Epidermal melanocyte (primary cell): ENCODE results near the gene COL26A1.
A peak's percentile ranks its signal among the peaks of the same experiment; 100 is the strongest.

Experiments used
- DNase-seq: peaks from one replicate; pipeline ENCODE4 v3.0.0; 2011; ENCODE audit warnings: low spot score; ENCODE audit not compliant: insufficient read length

The COL26A1 gene

DNA sequence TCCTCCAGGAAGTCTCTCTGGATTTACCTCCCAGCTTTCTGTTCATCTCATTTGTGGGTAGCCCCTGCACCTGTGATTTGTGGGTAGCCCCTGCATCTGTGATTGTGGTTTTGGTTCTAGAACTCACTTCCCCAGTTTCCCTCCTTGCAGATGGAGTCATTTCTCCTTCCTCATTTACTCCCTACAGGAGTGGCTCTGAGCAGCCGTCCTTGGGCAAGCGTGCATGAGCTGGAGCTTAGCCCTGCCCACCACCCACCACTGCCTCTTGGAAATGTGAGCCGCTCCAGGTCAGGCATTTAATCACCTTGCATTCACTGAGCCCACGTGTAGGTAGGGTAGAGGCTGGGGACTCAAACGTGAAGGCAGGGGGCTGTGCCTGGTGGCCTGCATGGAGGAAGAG lies 8.2 kb downstream of the COL26A1 start:
- peak; percentile 13 for DNase-seq

DNA sequence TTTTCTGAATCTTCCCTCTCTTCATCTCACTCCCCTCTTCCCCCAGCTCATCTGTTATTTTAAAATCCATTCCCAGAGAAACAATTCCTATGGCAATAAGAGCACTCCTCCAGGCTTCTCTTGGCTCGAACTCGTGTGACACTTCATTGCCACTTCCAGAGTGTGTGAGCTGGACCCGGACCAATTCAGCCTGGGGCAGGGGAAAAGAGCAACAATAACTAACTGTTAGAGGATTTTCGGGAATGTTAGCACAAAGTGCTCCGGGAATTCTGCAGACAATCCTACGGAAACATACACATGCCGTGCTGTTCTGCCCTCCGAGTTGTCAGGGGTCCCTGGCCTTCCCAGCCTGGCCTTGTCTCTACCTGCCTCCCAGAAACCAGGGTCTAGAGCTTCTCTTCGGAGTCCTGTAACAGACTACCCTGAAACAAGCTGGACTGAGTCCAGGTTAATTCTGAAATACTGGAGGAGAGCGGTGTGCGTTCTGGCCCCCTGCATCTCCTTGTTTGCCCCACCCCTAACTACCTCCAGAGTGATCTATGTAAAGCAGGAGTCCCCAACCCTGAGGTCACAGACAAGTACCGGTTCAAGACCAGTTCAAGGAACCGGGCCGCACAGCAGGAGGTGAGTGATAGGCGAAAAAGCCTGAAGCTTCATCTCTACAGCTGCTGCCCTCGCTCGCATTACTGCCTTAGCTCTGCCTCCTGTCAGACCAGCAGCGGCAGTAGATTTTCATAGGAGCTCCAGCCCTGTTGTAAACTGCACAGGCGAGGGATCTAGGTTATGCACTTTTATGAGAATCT lies 11.3 kb downstream of the COL26A1 start:
- peak; percentile 71 for DNase-seq

DNA sequence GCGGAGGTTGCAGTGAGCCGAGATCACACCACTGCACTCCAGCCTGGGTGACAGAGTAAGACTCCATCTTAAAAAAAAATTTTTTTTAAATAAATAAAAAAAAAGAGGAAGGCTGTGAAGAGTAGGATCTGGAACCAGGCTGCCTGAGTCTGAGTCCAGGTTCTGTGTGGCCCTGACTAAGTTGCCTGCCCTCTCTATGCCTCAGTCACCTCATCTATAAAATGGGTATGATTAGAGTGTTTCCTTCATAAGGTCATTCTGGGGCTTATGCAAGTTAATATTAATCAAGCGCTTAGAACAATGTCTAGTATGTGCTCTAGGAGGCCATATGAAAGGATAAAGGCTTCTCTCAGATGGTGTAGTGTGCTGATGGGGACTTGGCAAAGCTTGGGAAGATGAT lies 12.3 kb downstream of the COL26A1 start:
- DNase-seq, result no peak

DNA sequence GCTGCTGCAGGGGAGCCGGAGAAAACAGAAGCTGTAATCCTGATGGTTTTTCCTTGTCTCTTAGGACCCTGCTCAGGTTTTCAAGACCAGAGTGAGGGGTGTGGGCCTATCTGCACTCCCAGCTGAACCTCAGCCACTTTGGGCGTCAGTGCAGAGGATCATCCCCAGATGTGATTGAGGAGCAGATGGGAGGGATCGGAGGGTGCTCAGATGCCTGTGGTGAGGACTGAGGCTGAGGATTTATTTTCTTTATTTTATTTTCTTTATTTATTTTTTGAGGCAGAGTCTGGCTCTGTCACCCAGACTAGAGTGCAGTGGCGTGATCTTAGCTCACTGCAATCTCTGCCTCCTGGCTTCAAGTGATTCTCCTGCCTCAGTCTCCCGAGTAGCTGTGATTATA lies 13.9 kb downstream of the COL26A1 start:
- no peak for DNase-seq

DNA sequence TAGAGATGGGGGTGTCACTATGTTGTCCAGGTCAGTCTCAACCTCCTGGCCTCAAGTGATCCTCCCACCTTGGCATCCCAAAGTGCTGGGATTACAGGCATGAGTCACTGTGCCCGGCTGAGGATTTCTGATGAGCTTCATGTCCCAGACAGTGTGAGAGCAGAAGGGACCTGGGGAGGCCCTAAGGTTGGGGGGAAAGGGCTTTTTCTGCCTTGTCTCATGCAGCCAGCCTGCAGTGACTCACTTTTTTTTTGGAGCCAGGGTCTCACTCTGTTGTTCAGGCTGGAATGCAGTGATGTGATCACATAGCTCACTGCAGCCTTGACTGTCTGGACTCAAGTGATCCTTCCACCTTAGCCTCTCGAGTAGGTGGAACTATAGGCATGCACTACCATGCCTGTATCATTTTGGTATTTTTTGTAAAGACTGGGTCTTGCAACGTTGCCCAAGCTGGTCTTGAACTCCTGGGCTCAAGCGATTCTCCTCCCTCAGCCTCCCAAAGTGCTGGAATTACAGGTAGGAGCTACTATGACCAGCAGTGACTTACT lies 14.6 kb downstream of the COL26A1 start:
- no peak for DNase-seq

DNA sequence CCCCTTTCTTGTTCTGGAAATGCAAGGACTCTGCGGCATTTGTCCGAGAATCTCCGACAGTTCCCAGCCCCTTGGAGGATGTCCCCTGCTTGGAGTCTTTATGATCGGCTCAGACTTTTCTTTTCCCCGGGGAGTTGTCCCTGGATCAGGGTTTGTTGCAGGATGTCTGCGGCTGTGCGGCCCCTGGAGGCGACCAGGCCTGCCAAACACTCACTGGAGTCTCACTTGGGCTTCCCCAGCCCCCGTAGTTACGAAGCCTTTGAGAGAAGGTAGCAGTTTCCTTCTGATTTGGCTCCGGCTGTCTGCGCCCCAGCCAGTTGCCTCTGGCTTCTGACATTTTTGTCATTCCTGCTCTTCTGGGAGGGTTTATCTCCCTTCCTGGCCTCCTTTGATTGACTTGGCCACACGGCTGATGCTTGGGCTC lies 16.1 kb downstream of the COL26A1 start:
- no peak for DNase-seq

DNA sequence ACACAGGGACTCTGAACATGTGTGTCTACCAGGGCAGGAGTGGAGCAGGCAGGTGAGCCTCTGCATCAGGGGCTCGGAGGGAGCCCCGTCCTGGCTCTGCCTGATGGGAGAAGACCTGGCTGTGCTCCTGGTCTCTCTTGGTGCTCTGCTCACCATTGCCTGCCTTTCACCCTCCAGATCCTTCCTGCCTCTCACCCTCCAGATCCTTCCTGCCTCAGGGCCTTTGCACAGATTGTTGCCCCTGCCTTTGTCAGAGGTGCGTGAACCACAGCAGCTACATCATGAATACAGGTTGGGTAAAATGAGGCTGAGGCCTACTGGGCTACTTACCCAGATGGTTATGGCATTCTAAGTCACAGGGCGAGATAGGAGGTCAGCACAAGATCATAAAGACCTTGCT lies 16.6 kb downstream of the COL26A1 start:
- DNase-seq, result no peak

DNA sequence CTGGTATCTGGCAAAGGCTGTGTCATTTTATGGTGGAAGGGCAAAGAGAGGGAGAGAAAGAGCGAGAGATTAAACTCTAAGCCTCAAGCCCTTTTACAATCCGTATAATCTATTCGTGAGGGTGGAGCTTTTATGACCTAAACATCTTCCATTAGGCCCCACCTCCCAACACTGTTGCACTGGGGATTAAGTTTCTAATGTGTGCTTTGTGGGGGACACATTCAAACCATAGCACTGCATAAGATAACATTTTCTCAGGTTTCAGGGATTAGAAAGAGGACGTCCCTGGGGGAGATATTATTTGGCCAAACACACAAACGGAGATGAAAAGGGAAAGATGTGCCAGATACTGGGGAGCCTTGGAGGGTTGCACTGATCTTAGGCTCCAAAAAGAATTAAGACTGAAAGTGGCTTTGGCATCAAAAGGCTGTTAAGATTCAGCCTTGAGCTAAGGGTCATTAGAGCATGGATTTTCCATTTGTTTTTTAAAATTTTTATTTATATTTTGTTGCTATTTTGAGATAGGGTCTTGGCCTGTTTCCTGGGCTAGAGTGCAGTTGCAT lies 19.0 kb downstream of the COL26A1 start:
- DNase-seq, result no peak

DNA sequence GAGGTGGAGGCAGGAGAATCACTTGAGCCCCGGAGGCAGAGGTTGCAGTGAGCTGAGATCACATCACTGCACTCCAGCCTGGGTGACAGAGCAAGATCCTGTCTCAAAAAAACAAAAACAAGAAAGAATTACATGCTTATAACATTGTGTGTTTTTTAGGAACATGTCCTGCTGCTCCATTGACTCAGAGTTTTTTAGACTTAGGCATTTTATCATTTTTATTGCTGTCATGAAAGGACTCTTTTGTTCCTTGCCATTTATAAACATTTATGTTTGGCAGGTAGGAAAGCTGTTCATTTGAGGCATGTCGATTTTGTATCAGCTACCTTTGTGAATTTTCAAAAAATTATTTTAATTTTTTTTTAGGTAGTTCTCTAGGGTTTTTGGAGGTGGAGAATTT lies 20.3 kb downstream of the COL26A1 start:
- no peak for DNase-seq

DNA sequence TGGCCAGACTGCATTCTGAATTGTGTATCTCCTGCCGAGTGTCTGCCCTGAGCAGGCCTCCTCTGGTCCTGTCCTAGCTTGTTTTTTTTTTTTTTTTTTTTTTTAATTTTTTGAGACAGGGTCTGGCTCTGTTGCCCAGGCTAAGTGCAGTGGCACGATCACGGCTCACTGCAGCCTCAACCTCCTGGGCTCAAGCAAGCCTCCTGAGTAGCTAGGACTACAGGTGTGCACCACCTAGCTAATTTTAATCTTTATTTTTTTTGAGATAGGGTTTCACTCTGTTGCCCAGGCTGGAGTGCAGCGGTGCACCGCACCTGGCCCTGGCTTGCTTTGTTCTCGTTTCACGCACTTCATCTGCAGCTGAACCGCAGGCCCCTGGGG lies 23.5 kb downstream of the COL26A1 start:
- DNase-seq, result no peak

DNA sequence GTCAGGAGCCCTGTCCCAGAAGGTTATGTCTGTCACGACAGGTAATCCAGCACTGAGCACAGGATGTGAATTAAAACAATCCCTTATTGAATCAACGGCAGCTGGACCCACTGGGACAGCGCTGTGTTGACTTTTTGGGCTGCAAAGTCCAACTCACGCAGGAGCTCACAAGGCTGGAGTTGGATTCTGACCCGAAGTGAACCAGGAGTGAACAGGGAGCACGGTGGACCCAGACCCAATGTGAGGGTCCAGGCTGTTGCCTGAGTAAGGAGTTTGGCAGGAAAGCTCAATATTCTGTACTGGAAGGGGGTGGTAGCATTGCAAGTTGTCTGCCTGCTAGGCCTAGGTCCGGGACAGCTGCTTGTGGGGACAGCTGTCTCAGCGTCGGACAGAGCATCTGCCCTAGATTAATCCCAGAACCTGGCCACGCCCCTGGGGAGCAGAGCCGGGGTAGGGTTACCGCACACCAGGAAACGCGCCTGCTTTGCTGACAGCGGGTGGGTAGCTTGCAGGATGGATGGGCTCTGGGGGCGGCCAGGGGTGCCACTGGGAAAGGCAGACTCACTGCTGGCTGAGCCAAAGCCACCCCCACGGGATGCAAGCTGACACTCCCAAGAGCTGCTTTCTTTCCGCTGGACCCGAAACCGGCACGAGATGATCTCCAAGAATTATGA lies 24.0 kb downstream of the COL26A1 start:
- no peak for DNase-seq

DNA sequence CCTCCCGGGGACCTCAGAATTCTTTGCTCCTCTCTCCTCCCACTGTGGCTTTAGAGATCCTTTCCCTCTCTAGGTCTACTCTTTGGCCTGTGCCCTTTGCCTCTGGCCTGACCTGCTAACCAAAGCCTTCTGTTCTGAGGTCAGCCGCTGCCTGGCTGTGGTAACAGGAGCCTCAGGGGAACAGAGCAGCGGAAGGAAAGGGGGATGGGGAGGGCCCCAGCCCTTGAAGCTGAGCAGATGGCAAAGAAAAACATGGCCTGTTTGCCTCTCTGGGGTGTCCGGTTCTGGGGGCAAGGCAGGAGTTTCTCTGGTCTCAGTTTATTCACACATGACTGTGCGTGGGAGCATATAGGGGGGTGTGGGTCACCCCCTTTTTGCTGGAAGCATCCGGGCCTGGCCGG lies 28.2 kb downstream of the COL26A1 start:
- peak; percentile 65 for DNase-seq

DNA sequence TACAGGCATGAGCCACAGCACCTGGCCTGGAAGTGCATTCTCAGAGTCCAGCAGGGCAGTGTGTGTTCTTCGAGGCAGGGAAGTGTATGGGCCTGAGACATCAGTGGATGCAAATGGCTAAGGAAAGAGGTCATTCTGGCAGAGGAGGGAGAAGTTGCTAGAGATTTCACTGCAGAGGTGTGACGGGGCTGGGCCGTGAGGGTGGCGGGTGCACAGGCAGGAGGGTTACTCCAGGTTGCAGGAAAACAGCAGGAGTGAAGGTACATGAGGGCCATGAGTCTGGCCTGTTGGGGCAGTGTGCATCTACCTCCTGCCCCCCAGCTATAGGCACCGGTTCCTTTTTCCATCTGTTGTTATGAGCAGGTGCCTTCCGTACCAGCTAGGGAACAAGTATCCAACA lies 29.3 kb downstream of the COL26A1 start:
- DNase-seq, result no peak

DNA sequence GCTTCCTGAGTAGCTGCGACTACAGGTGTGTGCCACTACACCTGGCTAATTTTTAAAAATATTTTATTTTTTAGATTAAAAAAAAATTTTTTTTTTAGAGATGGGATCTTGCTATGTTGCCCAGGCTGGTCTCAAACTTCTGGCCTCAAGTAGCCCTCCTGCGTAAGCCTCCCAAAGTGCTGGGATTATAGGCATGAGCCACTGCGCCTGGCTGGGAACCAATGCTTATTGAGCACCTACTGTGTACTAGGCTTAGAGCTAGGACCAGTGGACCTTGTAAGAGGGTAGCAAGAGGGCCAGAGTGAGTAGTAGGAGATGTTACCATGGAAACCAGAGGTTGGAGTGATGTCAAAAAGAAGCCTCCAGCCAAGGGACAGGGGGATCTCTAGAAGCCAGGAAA lies 31.2 kb downstream of the COL26A1 start:
- no peak for DNase-seq

DNA sequence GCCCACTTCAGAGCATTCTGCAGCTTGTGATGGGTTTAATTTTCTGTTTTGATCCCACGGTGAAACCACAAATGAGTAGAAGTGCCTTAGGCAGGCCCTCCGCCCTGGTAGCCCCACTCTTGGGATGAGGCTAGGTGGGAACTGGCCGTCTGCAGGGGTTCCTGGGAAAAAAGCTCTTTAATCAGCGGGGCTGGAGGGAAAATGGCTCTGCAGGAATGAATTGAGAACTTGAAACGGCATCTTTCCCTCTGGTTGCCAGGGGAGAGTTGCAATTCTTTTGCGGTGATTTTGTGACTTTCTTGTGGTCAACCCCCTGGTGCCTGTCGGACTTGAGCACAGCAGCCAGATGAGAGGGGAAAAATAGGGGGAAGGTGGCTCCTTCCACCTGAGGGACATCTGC lies 32.7 kb downstream of the COL26A1 start:
- DNase-seq, result no peak

DNA sequence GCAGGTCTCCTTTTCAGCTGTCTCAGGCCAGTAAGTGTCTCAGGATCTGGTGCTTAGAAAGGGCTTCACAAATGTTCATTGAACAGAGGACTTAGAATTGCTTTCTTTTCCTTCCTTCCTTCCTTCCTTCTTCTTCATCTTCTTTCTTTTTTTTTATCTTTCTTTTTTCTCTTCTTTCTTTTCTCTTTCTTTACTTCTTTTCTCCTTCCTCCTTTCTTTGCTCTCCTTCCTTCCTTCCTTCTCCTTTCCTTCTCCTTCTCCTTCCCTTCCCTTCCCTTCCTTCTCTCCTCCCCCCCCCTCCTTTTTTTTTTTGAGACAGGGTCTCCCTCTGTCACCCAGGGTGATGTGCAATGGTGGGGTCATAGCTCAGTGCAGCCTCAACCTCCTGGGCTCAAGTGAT lies 34.6 kb downstream of the COL26A1 start:
- no peak for DNase-seq

DNA sequence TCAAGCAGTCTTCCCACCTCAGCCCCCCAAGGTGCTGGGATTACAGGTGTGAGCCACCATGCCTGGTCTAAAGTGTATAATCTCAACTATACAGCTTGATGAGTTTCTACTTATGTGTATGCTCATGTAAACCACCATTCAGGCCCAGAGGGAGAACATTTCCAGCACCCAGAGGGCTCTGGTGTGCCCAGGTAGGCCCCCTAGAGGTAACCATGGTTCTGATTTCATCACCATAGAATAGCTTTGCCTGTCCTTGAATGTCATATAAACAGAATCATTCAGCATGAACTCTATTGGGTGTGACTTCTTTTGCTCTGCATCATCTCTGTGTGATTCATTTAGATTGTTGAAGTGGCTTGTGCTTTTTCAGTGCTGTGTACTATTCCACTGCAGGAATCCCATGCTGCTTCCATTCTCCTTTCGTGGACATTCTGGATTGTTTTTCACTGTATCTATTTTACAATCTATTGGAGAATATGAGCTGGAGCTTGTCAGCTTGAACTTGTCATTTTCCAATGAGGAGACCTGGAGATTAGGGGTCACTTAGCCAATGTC lies 35.2 kb downstream of the COL26A1 start:
- no peak for DNase-seq

DNA sequence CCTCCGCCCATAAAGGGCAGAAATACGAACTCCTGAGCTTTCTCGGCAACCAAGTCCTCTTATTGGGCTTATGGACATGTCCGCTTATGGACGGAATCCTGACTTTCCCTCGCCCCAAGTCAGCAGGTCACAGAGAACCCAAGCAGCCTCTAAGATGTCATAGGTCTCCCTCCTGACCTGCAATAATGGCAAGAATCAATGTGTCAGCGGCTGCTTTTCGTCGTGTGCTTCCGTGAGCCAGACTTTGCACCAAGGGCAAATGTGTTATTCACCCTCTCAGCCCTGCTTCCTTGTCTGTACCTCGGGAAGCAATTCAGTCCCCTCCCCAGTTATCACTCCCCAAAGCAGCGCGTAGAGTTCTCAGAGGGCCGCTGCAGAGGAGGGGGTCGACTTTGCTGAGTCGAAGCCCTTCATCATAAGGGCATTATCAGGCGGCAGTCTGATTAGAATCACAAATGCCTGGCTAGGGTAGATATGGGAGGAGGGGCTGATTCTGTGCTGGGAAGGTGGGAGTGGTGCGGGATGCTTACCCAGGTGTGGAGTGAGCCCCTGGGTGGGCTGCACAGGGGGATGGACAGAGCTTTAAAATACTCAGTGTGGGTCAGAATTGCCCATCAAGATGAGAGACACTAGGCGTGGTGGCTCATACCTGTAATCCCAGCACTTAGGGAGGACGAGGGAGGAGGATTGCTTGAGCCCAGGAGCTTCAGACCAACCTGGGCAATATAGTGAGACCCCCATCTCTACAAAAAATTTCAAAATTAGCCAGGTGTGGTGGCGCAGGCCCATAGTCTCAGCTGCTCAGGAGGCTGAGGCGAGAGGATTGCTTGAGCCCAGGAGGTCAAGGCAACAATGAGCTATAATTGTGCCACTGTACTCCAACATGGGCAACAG lies 36.0 kb downstream of the COL26A1 start:
- no peak for DNase-seq

DNA sequence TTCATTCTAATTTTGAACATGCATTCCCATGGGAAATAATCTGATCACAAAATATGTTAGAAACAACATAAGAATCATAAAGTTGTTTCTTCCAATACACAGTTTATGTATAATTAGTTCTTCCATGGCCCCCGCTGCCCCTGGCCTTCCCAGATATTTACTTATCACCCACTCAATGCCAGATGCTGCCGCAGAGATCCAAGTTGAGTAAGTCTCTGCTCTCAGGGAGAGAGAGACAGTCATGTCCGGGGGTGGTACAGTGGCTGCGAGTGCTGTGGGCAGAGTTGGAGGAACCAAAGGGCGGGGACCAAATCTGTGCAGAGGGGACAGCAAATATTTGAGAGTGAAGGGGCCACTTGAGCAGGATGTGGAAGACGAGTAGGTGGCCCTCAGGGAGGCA lies 37.1 kb downstream of the COL26A1 start:
- DNase-seq, result no peak

DNA sequence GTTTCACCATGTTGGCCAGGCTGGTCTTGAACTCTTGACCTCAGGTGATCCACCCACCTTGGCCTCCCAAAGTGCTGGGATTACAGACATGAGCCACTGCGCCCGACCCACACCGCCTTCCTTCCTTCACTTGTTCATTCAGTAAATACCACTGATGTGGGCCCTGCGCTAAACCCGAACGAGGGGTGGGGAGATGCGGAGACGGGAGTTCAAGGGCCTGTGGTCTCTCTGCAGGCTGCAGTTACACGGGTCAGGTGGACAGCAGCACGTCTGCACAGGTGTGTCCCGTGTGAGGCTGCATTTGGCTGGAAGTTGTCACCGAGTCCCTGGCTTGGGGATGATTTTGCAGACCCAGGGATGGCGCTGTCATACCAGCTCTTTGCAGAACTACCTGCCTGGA lies 38.1 kb downstream of the COL26A1 start:
- DNase-seq, result no peak

DNA sequence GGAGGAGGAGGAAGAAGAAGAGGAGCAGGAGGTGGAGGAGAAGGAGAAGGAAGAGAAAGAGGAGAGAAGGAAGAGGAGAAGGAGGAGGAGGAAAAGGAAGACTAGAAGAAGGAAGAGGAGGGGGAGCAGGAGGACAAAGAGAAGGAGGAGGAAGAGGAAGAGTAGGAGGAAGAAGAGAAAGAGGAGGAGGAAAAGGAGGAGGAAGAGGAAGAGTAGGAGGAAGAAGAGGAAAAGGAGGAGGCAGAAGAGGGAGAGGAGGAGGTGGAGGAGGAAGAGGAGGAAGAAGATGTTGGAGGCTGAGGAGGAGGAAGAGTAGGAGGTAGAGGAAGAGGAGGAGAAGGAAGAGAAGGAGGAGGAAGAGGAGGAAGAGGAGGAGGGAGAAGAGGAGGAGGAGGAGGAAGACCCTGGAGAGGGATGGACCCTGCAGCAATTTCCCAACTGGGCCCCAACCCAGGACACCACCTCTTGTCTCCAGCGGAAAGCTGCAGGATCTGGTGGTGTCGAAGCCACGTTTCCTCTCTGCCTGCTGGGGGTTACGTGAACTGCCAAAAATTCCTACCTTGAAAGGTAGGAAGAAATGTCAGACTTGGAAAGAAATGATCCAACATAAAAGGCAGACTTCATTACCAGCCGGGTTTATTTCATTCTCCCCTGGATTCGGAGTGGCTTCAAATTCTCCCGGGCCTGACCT lies 38.9 kb downstream of the COL26A1 start:
- no peak for DNase-seq
